Stimulated activated CD8-positive, alpha-beta memory T cell treated with anti-CD3 and anti-CD28 coated beads, Interleukin-4, amount 100 ng/mL, for 1 hour (primary cell): ENCODE data around the gene SLC24A2.

ENCODE experiments used
- DNase-seq, 2 donors: peaks; one replicate each; pipeline ENCODE4 v3.0.0-alpha.2; 2020; ENCODE audit warnings: low read depth in 2 of 2, low spot score in 1 of 2

Gene SLC24A2

GRCh38 chr9:19759066-19759465, 29.8 kb downstream of the SLC24A2 start:
- DNase-seq, result no peak

- no peak for DNase-seq
Measured at GRCh38 chr9:19757745-19758144, 31.1 kb downstream of the SLC24A2 start.

DNA sequence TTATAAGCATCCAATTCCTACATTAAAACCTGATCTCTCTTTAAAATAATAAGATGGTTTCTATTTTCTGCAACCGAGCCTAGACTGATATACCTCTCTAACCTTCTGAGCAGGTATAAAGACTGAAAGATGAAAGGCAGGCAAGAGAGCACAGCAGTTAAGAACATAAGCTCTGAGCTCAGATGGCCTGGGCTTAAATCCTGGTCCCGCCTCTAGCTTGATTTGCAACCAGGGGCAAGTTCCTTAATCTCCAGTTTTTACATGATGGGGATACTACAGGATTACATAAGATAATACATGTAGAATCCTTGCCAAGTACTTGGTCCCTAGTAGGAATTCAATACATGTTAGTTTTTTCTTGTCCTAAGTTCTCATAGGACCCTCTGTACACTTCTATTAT, 33.9 kb downstream of the SLC24A2 start:
- DNase-seq, result no peak

- DNase-seq, result no peak
Measured at GRCh38 chr9:19748278-19749126, 40.3 kb downstream of the SLC24A2 start.

DNA sequence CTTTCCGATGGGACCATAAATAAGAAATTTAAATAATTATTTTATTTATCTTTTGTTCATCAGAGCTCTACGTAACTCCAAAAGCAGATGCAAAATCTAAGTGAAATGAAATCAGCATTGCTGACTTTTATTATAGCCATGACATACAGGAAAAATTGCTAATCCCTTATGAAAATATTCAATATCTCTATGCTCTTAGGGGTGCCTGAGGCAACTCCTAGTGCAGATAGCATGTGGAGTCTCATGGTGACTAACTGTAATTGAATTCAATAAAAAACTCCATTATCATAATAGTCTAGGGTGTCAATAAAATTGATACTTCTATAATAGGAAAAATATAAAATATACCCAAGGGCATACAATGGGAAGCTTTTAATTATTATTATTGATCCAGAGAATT, 42.6 kb downstream of the SLC24A2 start:
- no peak for DNase-seq

DNA sequence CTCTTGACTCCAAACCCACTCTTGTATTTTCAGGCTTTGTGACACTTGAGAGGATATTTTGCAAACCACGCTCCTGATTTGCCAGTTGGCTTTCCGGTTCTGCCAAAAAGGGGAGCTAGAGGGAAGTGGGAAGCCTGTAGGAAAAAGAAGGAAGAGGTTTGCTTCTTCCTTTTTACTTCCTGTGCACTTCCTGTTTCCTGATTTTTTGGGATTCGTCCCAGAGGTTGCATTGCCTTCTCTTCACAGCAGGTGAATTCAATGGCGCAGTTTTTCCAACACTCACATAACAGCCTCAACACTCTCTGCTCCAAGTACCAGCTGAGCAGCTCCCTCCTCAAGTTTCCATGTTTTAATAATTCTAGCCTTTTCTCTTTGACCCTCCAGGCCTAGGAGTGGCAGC, 47.7 kb downstream of the SLC24A2 start:
- no peak for DNase-seq
